Body of pancreas (tissue), 4 donors: ENCODE results near the gene PLAAT2.
"Not testable (repeated sequence)": the region's sequence is repeated elsewhere in the genome, so short reads cannot be mapped to it uniquely, and the experiment has no call there.

ENCODE experiments used
- POLR2A ChIP-seq, 3 donors: fragments of 450-650 bp; IDR thresholded peaks; one replicate each; pipeline ENCODE4 v1.6.1; 2016; ENCODE audit warnings: antibody characterized with exemption in 3 of 3, mild to moderate bottlenecking in 2 of 3
- TF ChIP-seq, protein P1 (sequence below), 7 experiments: fragments of 450-650 bp in 4 of 7; fragments of 200-600 bp in 3 of 7; sonication (generic) in 3 of 7; IDR thresholded peaks; one replicate each; pipeline ENCODE4 v1.5.1; 2016 to 2019; ENCODE audit warnings: antibody characterized with exemption in 7 of 7

DNA sequence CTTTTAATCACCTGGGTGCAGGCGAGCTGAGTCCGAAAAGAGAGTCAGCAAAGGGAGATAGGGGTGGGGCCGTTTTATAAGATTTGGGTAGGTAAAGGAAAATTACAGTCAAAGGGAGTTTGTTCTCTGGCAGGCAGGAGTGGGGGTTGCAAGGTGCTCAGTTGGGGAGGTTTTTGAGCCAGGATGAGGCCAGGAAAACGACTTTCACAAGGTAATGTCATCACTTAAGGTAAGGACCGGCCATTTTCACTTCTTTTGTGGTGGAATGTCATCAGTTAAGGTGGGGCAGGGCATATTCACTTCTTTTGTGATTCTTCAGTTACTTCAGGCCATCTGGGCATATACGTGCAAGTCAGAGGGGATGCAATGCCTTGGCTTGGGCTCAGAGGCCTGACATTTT lies 33.8 kb downstream of the PLAAT2 start:
- TF ChIP-seq, protein P1, sequence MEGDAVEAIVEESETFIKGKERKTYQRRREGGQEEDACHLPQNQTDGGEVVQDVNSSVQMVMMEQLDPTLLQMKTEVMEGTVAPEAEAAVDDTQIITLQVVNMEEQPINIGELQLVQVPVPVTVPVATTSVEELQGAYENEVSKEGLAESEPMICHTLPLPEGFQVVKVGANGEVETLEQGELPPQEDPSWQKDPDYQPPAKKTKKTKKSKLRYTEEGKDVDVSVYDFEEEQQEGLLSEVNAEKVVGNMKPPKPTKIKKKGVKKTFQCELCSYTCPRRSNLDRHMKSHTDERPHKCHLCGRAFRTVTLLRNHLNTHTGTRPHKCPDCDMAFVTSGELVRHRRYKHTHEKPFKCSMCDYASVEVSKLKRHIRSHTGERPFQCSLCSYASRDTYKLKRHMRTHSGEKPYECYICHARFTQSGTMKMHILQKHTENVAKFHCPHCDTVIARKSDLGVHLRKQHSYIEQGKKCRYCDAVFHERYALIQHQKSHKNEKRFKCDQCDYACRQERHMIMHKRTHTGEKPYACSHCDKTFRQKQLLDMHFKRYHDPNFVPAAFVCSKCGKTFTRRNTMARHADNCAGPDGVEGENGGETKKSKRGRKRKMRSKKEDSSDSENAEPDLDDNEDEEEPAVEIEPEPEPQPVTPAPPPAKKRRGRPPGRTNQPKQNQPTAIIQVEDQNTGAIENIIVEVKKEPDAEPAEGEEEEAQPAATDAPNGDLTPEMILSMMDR (IDR thresholded peaks at IDR 0.05), result not testable (repeated sequence)
- not testable (repeated sequence) for TF ChIP-seq POLR2A (IDR thresholded peaks at IDR 0.05)
